HEK293 (cell line): ENCODE results near the gene CNIH1.

ENCODE experiments used
- CTCF ChIA-PET: fragments of 350-600 bp; formaldehyde crosslinking; extraction: SDS; loops from one replicate; lab custom pipeline; 2021; ENCODE audit warnings: antibody characterized with exemption; lab: Yijun Ruan, JAX
- POLR2A ChIA-PET: fragments of 300-600 bp; formaldehyde crosslinking; extraction: SDS; loops from one replicate; lab custom pipeline; 2020; ENCODE audit warnings: antibody characterized with exemption, inconsistent platforms; lab: Yijun Ruan, JAX
- H3K27ac ChIP-seq: fragments of 200-500 bp; sonication (Bioruptor generic); 2 replicates; pipeline ENCODE4 v1.5.1; 2014; ENCODE audit warnings: low read depth, low read length, control low read depth, inconsistent platforms; ENCODE audit errors: extremely low read depth
- H3K36me3 ChIP-seq, 2 experiments: fragments of 200-500 bp in 1 of 2; sonication (Bioruptor generic) in 1 of 2; 1 replicate in 1 of 2; 2 replicates in 1 of 2; pipeline ENCODE4 v1.5.1; 2014 to 2017; ENCODE audit warnings: inconsistent platforms in 2 of 2, low read length in 2 of 2; ENCODE audit not compliant: control insufficient read depth in 2 of 2, insufficient read depth in 1 of 2
- H3K4me1 ChIP-seq: fragments of 200-500 bp; sonication (Bioruptor generic); 2 replicates; pipeline ENCODE4 v1.5.1; 2014; ENCODE audit warnings: mild to moderate bottlenecking, low read length, inconsistent platforms; ENCODE audit not compliant: control insufficient read depth, insufficient read depth
- H3K4me3 ChIP-seq: 2 replicates; pipeline ENCODE4 v1.5.1; 2011; ENCODE audit warnings: low read depth, mild to moderate bottlenecking, control low read depth, low read length, moderate library complexity
- H3K9me3 ChIP-seq: fragments of 200-500 bp; sonication (Bioruptor generic); 2 replicates; pipeline ENCODE4 v1.5.1; 2014; ENCODE audit warnings: low read depth, low read length, inconsistent platforms; ENCODE audit not compliant: control insufficient read depth, insufficient read depth
- BCL11B ChIP-seq: fragments of 450-650 bp; formaldehyde crosslinking; IDR thresholded peaks from 2 replicates; pipeline ENCODE4 v1.5.1; 2016; ENCODE audit warnings: low read depth, missing biosample characterization, missing genetic modification characterization
- EGR2 ChIP-seq: fragments of 450-650 bp; formaldehyde crosslinking; IDR thresholded peaks from 2 replicates; pipeline ENCODE4 v1.5.1; 2016; ENCODE audit warnings: low read depth, missing biosample characterization, missing genetic modification characterization
- GLIS2 ChIP-seq: fragments of 450-650 bp; formaldehyde crosslinking; IDR thresholded peaks from 2 replicates; pipeline ENCODE4 v1.5.1; 2016; ENCODE audit warnings: missing biosample characterization, missing genetic modification characterization
- SALL2 ChIP-seq: fragments of 450-650 bp; formaldehyde crosslinking; IDR thresholded peaks from 2 replicates; pipeline ENCODE4 v1.5.0; 2017; ENCODE audit warnings: missing biosample characterization, mild to moderate bottlenecking, missing genetic modification characterization, borderline replicate concordance
- ZBTB1 ChIP-seq: fragments of 450-650 bp; formaldehyde crosslinking; IDR thresholded peaks from 2 replicates; pipeline ENCODE4 v1.5.1; 2016; ENCODE audit warnings: missing biosample characterization, missing genetic modification characterization
- ZFHX2 ChIP-seq: fragments of 450-650 bp; formaldehyde crosslinking; conservative IDR thresholded peaks from 2 replicates; pipeline ENCODE4 v1.5.1; 2016; ENCODE audit warnings: missing biosample characterization, missing genetic modification characterization
- ZIC2 ChIP-seq: fragments of 450-650 bp; formaldehyde crosslinking; IDR thresholded peaks from 2 replicates; pipeline ENCODE4 v1.5.1; 2016; ENCODE audit warnings: missing biosample characterization, missing genetic modification characterization
- ZNF114 ChIP-seq: fragments of 450-650 bp; formaldehyde crosslinking; IDR thresholded peaks from 2 replicates; pipeline ENCODE4 v1.5.0; 2017; ENCODE audit warnings: missing biosample characterization, missing genetic modification characterization
- ZNF138 ChIP-seq: fragments of 450-650 bp; formaldehyde crosslinking; IDR thresholded peaks from 2 replicates; pipeline ENCODE4 v1.5.1; 2016; ENCODE audit warnings: missing biosample characterization, missing genetic modification characterization, borderline replicate concordance
- ZNF140 ChIP-seq: fragments of 450-650 bp; formaldehyde crosslinking; IDR thresholded peaks from 2 replicates; pipeline ENCODE4 v1.5.1; 2016; ENCODE audit warnings: missing biosample characterization, missing genetic modification characterization
- ZNF146 ChIP-seq: fragments of 450-650 bp; formaldehyde crosslinking; IDR thresholded peaks from 2 replicates; pipeline ENCODE4 v1.5.1; 2016; ENCODE audit warnings: missing biosample characterization, missing genetic modification characterization
- ZNF155 ChIP-seq: fragments of 450-650 bp; formaldehyde crosslinking; IDR thresholded peaks from 2 replicates; pipeline ENCODE4 v1.5.1; 2016; ENCODE audit warnings: missing biosample characterization, missing genetic modification characterization
- ZNF223 ChIP-seq: fragments of 450-650 bp; formaldehyde crosslinking; IDR thresholded peaks from 2 replicates; pipeline ENCODE4 v1.5.1; 2016; ENCODE audit warnings: missing biosample characterization, missing genetic modification characterization
- ZNF350 ChIP-seq: fragments of 450-650 bp; formaldehyde crosslinking; IDR thresholded peaks from 2 replicates; pipeline ENCODE4 v1.5.0; 2017; ENCODE audit warnings: missing biosample characterization, mild to moderate bottlenecking, missing genetic modification characterization
- ZNF423 ChIP-seq: fragments of 450-650 bp; formaldehyde crosslinking; IDR thresholded peaks from 2 replicates; pipeline ENCODE4 v1.5.1; 2016; ENCODE audit warnings: missing biosample characterization, missing genetic modification characterization
- ZNF48 ChIP-seq: fragments of 450-650 bp; formaldehyde crosslinking; IDR thresholded peaks from 2 replicates; pipeline ENCODE4 v1.5.1; 2016; ENCODE audit warnings: missing biosample characterization, missing genetic modification characterization
- ZNF521 ChIP-seq: fragments of 450-650 bp; formaldehyde crosslinking; IDR thresholded peaks from 2 replicates; pipeline ENCODE4 v1.5.1; 2017; ENCODE audit warnings: missing biosample characterization, mild to moderate bottlenecking, missing genetic modification characterization
- ZNF555 ChIP-seq: fragments of 450-650 bp; formaldehyde crosslinking; conservative IDR thresholded peaks from 2 replicates; pipeline ENCODE4 v1.5.1; 2017; ENCODE audit warnings: missing biosample characterization, mild to moderate bottlenecking, missing genetic modification characterization, inconsistent platforms
- ZNF561 ChIP-seq: fragments of 450-650 bp; IDR thresholded peaks from 2 replicates; pipeline ENCODE4 v1.5.1; 2018; ENCODE audit warnings: missing biosample characterization, missing genetic modification characterization, borderline replicate concordance
- ZNF626 ChIP-seq: fragments of 450-650 bp; sonication (Bioruptor Pico); formaldehyde crosslinking; IDR thresholded peaks from 2 replicates; pipeline ENCODE4 v1.5.1; 2018; ENCODE audit warnings: missing biosample characterization, missing genetic modification characterization, inconsistent platforms
- ZNF747 ChIP-seq: fragments of 450-650 bp; formaldehyde crosslinking; IDR thresholded peaks from 2 replicates; pipeline ENCODE4 v1.5.1; 2016; ENCODE audit warnings: missing biosample characterization, missing genetic modification characterization
- ZNF785 ChIP-seq: fragments of 450-650 bp; formaldehyde crosslinking; IDR thresholded peaks from 2 replicates; pipeline ENCODE4 v1.5.1; 2016; ENCODE audit warnings: missing biosample characterization, missing genetic modification characterization
- ZNF830 ChIP-seq: fragments of 450-650 bp; IDR thresholded peaks from 2 replicates; pipeline ENCODE4 v1.5.0; 2018; ENCODE audit warnings: missing biosample characterization, missing genetic modification characterization, low read depth, mild to moderate bottlenecking, moderate library complexity
- TF ChIP-seq, protein P1 (sequence below): fragments of 450-650 bp; formaldehyde crosslinking; IDR thresholded peaks from 2 replicates; pipeline ENCODE4 v1.5.1; 2016; ENCODE audit warnings: missing biosample characterization, missing genetic modification characterization
- TF ChIP-seq, protein P2 (sequence below): fragments of 450-650 bp; formaldehyde crosslinking; IDR thresholded peaks from 2 replicates; pipeline ENCODE4 v1.5.1; 2017; ENCODE audit warnings: missing biosample characterization, missing genetic modification characterization
- TF ChIP-seq, protein P3 (sequence below): fragments of 450-650 bp; formaldehyde crosslinking; IDR thresholded peaks from 2 replicates; pipeline ENCODE4 v1.5.1; 2016; ENCODE audit warnings: missing biosample characterization, missing genetic modification characterization, borderline replicate concordance
- TF ChIP-seq, protein P4 (sequence below): fragments of 450-650 bp; formaldehyde crosslinking; IDR thresholded peaks from 2 replicates; pipeline ENCODE4 v1.5.1; 2016; ENCODE audit warnings: missing biosample characterization, missing genetic modification characterization

Gene CNIH1

DNA sequence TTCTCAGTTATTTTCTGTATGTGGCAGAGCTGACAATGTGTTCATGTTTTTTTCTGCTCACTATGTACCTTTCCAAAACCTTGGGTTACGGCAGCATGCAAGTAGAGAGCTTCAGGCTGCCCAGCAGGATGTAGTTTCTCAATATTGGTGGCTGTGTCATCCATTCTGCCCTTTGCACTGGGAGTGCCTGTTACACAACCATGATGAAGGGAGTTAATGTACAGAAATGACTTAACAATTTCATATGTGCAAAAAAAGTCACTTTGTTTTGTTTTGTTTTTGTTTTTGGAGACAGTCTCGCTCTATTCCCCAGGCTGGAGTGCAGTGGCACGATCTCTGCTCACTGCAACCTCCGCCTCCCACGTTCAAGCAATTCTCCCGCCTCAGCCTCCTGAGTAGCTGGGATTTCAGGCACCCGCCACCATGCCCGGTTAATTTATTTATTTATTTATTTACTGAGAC is 6.1 kb upstream of the CNIH1 start:
- Histone ChIP-seq H3K4me1 (0 out of 2 replicates have a peak, but pooled peaks cover 2% of the 10 kb centered on the region), H3K27ac (no peak overlapping the region), H3K36me3 (no peaks in the 10 kb centered on the region), H3K4me3 (no peak overlapping the region), H3K9me3 (no peaks in the 10 kb centered on the region)
- ChIA-PET POLR2A (interaction anchor here (0.6 kb wide), 1 partner anchor 490 kb away, joined by 3 read pairs; no protein-coding TSS in a partner anchor), CTCF (no interaction called here)
- TF ChIP-seq, protein P1, sequence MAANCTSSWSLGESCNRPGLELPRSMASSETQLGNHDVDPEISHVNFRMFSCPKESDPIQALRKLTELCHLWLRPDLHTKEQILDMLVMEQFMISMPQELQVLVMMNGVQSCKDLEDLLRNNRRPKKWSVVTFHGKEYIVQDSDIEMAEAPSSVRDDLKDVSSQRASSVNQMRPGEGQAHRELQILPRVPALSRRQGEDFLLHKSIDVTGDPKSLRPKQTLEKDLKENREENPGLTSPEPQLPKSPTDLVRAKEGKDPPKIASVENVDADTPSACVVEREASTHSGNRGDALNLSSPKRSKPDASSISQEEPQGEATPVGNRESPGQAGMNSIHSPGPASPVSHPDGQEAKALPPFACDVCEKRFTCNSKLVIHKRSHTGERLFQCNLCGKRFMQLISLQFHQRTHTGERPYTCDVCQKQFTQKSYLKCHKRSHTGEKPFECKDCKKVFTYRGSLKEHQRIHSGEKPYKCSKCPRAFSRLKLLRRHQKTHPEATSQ = no peak
- TF ChIP-seq ZNF747 (tag by site-specific recombination) = no peak
- TF ChIP-seq ZNF521 (tag by site-specific recombination) = no peak
- no peak for TF ChIP-seq ZNF785 (tag by site-specific recombination)
- no peak for TF ChIP-seq ZNF155 (tag by site-specific recombination)
- TF ChIP-seq ZNF555 (tag by site-specific recombination) = no peak
- no peak for TF ChIP-seq ZNF140 (tag by site-specific recombination)
- TF ChIP-seq ZNF830 (tag by site-specific recombination) = no peak
- no peak for TF ChIP-seq ZNF626 (tag by site-specific recombination)
- TF ChIP-seq SALL2 (tag by site-specific recombination) = no peak
- TF ChIP-seq ZIC2 = no peak
- TF ChIP-seq GLIS2 = no peak
- TF ChIP-seq ZNF138 (tag by site-specific recombination) = no peak
- TF ChIP-seq, protein P2, sequence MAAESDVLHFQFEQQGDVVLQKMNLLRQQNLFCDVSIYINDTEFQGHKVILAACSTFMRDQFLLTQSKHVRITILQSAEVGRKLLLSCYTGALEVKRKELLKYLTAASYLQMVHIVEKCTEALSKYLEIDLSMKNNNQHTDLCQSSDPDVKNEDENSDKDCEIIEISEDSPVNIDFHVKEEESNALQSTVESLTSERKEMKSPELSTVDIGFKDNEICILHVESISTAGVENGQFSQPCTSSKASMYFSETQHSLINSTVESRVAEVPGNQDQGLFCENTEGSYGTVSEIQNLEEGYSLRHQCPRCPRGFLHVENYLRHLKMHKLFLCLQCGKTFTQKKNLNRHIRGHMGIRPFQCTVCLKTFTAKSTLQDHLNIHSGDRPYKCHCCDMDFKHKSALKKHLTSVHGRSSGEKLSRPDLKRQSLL (tag by site-specific recombination) = no peak
- TF ChIP-seq, all 188 proteins: peak for 0

DNA sequence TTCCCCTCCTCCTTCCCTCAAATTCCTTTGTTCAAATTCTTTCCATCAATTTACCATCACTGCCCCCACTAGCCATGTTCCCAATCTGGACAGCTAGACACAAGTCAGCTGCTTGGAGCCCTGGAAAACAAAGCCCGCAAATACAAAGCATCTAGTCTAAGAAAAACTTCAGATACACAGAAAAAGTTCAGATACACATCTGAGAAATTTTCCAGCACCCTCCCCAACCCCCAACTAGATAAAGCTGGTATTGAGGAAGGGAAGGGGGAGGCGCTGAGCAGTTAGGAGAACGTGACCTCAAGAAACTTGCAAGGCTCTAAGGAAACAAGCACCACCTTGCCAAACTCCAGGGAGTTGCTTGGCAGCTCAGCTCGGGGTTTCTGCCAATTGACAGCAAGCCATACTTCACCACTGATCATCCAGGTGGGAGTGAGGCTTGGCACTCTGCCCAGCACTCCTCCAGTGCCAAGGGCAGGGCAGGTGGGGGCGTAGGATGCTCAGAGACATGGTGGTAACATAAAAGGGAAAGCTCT is 5.1 kb upstream of the CNIH1 start:
- Histone ChIP-seq H3K4me3 (no peak overlapping the region), H3K9me3 (no peaks in the 10 kb centered on the region), H3K4me1 (0 out of 2 replicates have a peak, but pooled peaks cover 2% of the 10 kb centered on the region), H3K36me3 (no peaks in the 10 kb centered on the region), H3K27ac (no peak overlapping the region)
- TF ChIP-seq ZFHX2 = peak; percentile 86
- peak; percentile 87 for TF ChIP-seq EGR2 (tag by site-specific recombination)
- TF ChIP-seq ZNF350 = no peak
- ChIA-PET CTCF (no interaction called here), POLR2A (interaction anchor here (0.6 kb wide), 2 partner anchors 87 to 508 kb away, joined by 3 read pairs; no protein-coding TSS in a partner anchor)

DNA sequence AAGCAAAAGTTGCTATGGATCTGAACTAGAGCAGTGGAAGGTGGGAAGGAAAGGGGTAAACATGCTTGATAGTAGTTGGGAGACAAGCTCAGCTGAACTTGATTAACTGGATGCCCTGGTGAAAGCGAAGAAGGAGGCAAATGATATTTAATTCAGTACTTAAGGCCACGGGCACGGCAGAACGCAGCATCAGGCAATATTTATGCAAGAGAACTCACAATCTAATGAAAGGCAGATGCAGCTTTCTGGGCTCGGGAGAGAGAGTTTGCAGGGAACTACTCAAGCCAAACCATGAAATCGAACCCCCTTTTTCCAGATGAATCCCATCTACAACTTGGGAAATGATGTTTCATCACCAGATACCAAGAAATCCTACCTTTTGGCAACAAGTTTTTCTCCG is 3.5 kb upstream of the CNIH1 start:
- CTCF ChIA-PET = no interaction called here
- Histone ChIP-seq H3K9me3 (no peaks in the 10 kb centered on the region), H3K36me3 (no peaks in the 10 kb centered on the region), H3K4me3 (no peak overlapping the region), H3K27ac (no peak overlapping the region), H3K4me1 (0 out of 2 replicates have a peak, but pooled peaks cover 2% of the 10 kb centered on the region)
- POLR2A ChIA-PET = no interaction called here
- TF ChIP-seq BCL11B (tag by site-specific recombination) = no peak
- TF ChIP-seq, protein P3, sequence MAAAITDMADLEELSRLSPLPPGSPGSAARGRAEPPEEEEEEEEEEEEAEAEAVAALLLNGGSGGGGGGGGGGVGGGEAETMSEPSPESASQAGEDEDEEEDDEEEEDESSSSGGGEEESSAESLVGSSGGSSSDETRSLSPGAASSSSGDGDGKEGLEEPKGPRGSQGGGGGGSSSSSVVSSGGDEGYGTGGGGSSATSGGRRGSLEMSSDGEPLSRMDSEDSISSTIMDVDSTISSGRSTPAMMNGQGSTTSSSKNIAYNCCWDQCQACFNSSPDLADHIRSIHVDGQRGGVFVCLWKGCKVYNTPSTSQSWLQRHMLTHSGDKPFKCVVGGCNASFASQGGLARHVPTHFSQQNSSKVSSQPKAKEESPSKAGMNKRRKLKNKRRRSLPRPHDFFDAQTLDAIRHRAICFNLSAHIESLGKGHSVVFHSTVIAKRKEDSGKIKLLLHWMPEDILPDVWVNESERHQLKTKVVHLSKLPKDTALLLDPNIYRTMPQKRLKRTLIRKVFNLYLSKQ (tag by site-specific recombination) = no peak
- no peak for TF ChIP-seq ZNF423 (tag by site-specific recombination)
- no peak for TF ChIP-seq ZNF114 (tag by site-specific recombination)
- no peak for TF ChIP-seq ZNF48
- TF ChIP-seq ZNF561 = no peak
- TF ChIP-seq, protein P2 (tag by site-specific recombination) = no peak
- TF ChIP-seq ZBTB1 (tag by site-specific recombination) = no peak
- no peak for TF ChIP-seq ZNF223 (tag by site-specific recombination)
- TF ChIP-seq ZNF626 (tag by site-specific recombination) = no peak
- TF ChIP-seq, protein P4, sequence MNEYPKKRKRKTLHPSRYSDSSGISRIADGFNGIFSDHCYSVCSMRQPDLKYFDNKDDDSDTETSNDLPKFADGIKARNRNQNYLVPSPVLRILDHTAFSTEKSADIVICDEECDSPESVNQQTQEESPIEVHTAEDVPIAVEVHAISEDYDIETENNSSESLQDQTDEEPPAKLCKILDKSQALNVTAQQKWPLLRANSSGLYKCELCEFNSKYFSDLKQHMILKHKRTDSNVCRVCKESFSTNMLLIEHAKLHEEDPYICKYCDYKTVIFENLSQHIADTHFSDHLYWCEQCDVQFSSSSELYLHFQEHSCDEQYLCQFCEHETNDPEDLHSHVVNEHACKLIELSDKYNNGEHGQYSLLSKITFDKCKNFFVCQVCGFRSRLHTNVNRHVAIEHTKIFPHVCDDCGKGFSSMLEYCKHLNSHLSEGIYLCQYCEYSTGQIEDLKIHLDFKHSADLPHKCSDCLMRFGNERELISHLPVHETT (tag by site-specific recombination) = no peak
- TF ChIP-seq ZNF146 (tag by site-specific recombination) = no peak
